Measurements from ENCODE around the gene TSPAN18.

Gene TSPAN18

DNA sequence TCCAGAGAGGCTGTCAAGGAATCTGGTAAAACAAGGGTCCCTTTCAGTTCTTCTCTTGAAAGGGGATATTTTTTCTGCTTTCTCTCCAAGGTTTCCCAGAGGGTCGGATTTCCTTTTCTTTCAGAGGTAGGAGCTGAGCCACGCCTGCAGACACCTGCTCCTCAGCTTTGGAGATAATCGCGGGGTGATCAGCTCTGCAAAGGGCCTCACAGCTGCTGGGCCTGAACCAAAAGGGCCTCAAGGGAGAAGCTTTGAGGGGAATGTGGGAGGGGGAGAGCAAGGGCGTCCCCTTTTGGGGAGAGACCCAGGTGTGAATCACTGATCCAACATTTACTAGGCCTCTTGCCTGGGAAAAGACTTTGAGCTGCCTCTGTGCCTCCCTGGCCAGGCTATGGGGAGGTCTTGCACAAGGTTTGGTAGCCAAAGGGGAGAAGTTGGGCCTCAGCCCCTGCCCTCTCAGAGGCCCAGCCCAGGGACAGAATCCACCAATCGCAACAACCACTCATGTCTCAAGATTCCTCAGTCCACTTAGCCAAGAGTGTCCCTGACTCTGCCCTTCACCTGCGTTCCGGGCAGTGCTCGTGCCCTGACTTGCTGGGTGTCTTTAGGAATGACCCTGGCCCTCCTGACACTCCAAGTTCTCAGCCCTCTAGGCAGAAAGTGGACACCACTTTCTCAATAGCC lies 237.9 kb downstream of the TSPAN18 start:
- in situ Hi-C loops (cut with MboI; ENCODE audit: low sequenced_read_pairs, unreplicated experiment) = no loop called here
- TF ChIP-seq, protein P1, sequence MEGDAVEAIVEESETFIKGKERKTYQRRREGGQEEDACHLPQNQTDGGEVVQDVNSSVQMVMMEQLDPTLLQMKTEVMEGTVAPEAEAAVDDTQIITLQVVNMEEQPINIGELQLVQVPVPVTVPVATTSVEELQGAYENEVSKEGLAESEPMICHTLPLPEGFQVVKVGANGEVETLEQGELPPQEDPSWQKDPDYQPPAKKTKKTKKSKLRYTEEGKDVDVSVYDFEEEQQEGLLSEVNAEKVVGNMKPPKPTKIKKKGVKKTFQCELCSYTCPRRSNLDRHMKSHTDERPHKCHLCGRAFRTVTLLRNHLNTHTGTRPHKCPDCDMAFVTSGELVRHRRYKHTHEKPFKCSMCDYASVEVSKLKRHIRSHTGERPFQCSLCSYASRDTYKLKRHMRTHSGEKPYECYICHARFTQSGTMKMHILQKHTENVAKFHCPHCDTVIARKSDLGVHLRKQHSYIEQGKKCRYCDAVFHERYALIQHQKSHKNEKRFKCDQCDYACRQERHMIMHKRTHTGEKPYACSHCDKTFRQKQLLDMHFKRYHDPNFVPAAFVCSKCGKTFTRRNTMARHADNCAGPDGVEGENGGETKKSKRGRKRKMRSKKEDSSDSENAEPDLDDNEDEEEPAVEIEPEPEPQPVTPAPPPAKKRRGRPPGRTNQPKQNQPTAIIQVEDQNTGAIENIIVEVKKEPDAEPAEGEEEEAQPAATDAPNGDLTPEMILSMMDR (IDR thresholded peaks at IDR 0.05; ENCODE audit: borderline replicate concordance, control extremely low read depth, extremely low read depth, insufficient read depth, missing control alignments) = no peak
- DNase-seq (ENCODE audit: low spot score) = no peak

DNA sequence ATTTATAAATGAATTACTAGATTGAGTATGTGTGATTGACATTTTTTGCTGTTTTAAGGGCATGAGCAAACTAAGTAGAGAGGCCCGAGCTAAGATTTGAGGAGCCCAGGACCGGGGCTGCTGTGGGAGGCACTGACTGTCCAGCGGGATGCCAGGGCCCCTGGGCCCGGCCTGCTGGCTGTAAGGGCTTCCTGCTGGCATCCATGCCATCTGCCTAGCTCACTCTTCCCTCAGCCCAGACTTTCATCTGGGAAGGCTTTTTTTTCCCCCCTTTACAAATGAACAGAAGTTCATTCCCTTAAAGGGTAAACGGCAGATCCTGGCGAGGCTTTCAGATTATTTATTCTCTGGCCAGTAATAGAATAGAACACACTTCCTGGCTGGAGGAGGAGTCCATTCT lies 239.9 kb downstream of the TSPAN18 start:
- in situ Hi-C loops (cut with MboI; ENCODE audit: low sequenced_read_pairs, unreplicated experiment) = no loop called here
- no peak for DNase-seq (ENCODE audit: low spot score)
- TF ChIP-seq, protein P1 (IDR thresholded peaks at IDR 0.05; ENCODE audit: borderline replicate concordance, control extremely low read depth, extremely low read depth, insufficient read depth, missing control alignments) = no peak

DNA sequence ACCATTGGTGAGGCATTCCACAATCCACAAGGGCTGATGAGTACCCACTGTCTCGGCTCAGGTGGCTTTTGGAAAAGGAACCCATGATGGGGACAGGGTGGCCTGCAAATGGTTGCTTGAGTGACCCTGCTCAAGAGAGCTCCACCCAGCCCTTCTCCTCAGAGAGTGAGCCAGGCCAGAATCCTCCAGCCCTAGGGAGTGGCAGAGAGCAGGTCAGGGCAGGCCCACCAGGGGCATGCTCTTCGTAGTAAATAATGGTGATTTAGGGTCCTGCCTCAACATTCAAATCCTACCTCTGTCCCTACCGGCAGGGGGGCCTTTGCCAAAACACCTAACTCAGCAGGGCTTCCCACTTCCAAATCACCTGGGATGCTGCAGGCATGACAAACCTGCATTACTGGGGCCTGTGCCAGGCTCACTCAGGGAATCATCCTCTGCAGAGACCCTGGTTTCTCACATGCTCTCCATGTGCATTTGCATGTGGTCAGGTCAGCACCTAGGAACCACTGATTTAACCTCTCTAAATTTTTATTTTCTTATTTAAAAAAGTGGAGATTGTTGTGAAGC lies 241.3 kb downstream of the TSPAN18 start:
- TF ChIP-seq, protein P1 (IDR thresholded peaks at IDR 0.05; ENCODE audit: borderline replicate concordance, control extremely low read depth, extremely low read depth, insufficient read depth, missing control alignments) = no peak
- DNase-seq (ENCODE audit: low spot score) = no peak
- in situ Hi-C loops (cut with MboI; ENCODE audit: low sequenced_read_pairs, unreplicated experiment) = no loop called here

DNA sequence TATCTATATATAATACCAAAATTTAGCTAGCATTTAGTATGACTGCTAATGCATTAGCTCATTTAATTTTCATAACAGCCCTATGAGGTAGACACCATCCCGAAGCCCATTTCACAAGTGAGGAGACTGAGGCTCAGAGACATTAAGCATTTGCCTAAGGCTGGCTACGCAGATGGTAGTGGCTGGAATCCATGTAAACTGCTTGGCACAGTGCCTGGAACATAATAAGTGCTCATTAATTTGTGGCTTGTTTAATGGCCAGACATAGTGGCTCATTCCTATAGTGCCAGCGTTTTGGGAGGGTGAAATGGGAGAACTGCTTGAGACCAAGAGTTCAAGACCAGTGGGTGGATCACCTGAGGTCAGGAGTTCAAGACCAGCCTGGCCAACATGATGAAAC lies 241.7 kb downstream of the TSPAN18 start:
- in situ Hi-C loops (cut with MboI; ENCODE audit: low sequenced_read_pairs, unreplicated experiment) = no loop called here
- TF ChIP-seq, protein P1 (IDR thresholded peaks at IDR 0.05; ENCODE audit: borderline replicate concordance, control extremely low read depth, extremely low read depth, insufficient read depth, missing control alignments) = no peak
- DNase-seq (ENCODE audit: low spot score) = no peak

DNA sequence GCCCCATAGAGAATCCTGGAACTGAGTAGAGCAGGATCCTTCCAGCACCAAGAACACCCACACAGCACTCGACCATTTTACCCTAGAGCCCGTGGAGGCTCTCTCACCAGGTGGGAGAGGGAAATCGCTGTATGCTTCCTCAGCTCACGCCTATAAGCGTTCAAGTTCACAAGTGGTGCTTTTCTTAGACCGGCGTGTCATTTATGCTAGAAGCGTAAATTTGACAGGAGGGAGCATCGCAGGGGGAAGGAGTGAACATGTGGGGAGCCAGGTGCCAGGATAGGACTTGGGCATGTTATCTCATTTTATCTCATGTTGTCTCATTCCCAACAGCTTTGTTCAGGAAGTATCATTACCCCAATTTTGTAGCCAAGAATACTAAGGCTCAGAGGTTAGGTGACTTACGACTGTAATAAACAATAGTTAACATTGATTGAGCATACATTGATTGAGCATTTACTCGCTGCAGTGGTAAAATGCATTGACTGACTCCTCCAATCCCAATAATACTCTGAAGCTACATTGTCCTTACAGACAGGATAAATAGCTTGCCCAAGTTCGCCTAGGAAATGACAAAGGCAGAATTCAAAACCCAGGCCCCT lies 243.0 kb downstream of the TSPAN18 start:
- DNase-seq (ENCODE audit: low spot score) = no peak
- TF ChIP-seq, protein P1 (IDR thresholded peaks at IDR 0.05; ENCODE audit: borderline replicate concordance, control extremely low read depth, extremely low read depth, insufficient read depth, missing control alignments) = no peak
- in situ Hi-C loops (cut with MboI; ENCODE audit: low sequenced_read_pairs, unreplicated experiment) = no loop called here

DNA sequence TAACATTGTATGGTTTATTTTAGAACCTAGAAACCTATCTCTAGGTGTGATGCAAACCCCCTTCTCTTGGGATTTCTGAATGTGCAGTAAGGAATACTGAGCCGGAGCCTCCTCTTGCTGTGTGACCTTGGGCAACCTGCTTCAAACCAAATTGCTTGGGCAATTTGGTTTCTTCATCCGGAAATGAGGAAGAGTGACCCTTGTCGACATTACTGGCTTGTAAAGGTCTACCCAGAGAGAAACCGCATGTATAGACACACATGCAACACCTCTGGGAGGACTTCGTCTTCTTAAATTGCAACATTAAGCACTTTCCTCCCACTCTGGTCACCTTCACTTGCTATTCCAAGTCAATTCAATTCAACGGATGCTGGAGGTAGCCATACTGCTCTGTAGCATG lies 243.5 kb downstream of the TSPAN18 start:
- TF ChIP-seq, protein P1 (IDR thresholded peaks at IDR 0.05; ENCODE audit: borderline replicate concordance, control extremely low read depth, extremely low read depth, insufficient read depth, missing control alignments) = no peak
- DNase-seq (ENCODE audit: low spot score) = no peak

More for the DNA sequence above, 243.5 kb downstream of the TSPAN18 start:
- in situ Hi-C loops (cut with MboI; ENCODE audit: low sequenced_read_pairs, unreplicated experiment) = no loop called here

Measured in GM13976 (cell line).